OCI-LY3 (cell line): ENCODE data around the gene DTNA.

ENCODE experiments used
- H2AFZ ChIP-seq: fragments of 200-600, 300-600 bp; shearing (Covaris generic); 2 replicates; pipeline ENCODE4 v1.6.0; 2014; ENCODE audit warnings: antibody characterized with exemption, low read depth, low read length
- H3K27ac ChIP-seq: fragments of 200-600, 300-600 bp; sonication (generic); 2 replicates; pipeline ENCODE4 v1.5.1; 2014; ENCODE audit warnings: mild to moderate bottlenecking, low read length, moderate library complexity, mixed read lengths
- H3K27me3 ChIP-seq: fragments of 200-600, 300-600 bp; sonication (generic); 2 replicates; pipeline ENCODE4 v1.6.1; 2014; ENCODE audit warnings: low read depth, low read length, mixed read lengths
- H3K36me3 ChIP-seq: fragments of 200-600, 300-600 bp; sonication (generic); replicated peaks from 2 replicates; pipeline ENCODE3; 2014; ENCODE audit warnings: low read depth, low read length, mixed read lengths
- H3K4me1 ChIP-seq: fragments of 300-600, 200-600 bp; sonication (generic); 2 replicates; pipeline ENCODE4 v1.6.1; 2014; ENCODE audit warnings: low read length, mixed read lengths
- H3K4me2 ChIP-seq: fragments of 200-600, 300-600 bp; sonication (generic); 2 replicates; pipeline ENCODE4 v1.6.1; 2014; ENCODE audit warnings: low read length, mixed read lengths
- H3K4me3 ChIP-seq: fragments of 300-600, 200-600 bp; sonication (generic); 2 replicates; pipeline ENCODE4 v1.5.1; 2014; ENCODE audit warnings: antibody characterized with exemption, mild to moderate bottlenecking, low read length, moderate library complexity
- H3K79me2 ChIP-seq: fragments of 300-600, 200-600 bp; shearing (Covaris generic); 2 replicates; pipeline ENCODE4 v1.6.1; 2014; ENCODE audit warnings: mild to moderate bottlenecking, low read length, mixed read lengths
- H3K9ac ChIP-seq: fragments of 300-600, 200-600 bp; shearing (Covaris generic); 2 replicates; pipeline ENCODE4 v1.6.0; 2014; ENCODE audit warnings: mild to moderate bottlenecking, low read length, moderate library complexity
- H3K9me3 ChIP-seq: fragments of 200-600, 300-600 bp; shearing (Covaris generic); 2 replicates; pipeline ENCODE4 v1.6.1; 2014; ENCODE audit warnings: low read length, mixed read lengths; ENCODE audit not compliant: insufficient read depth
- H4K20me1 ChIP-seq: fragments of 200-600, 300-600 bp; sonication (generic); 2 replicates; pipeline ENCODE4 v1.6.1; 2016; ENCODE audit warnings: low read length, mixed read lengths; ENCODE audit not compliant: insufficient read depth
- EZH2phosphoT487 ChIP-seq: fragments of 200-600 bp; shearing (Covaris generic); IDR thresholded peaks from 2 replicates; pipeline ENCODE4 v1.6.1; 2018; ENCODE audit warnings: antibody characterized with exemption, mixed run types, low read depth
- TF ChIP-seq, protein P1 (sequence below): fragments of 200-600, 300-600 bp; sonication (generic); IDR thresholded peaks from 2 replicates; pipeline ENCODE4 v1.5.1; 2014; ENCODE audit warnings: antibody characterized with exemption, low read length, low read depth

The DTNA gene

DNA sequence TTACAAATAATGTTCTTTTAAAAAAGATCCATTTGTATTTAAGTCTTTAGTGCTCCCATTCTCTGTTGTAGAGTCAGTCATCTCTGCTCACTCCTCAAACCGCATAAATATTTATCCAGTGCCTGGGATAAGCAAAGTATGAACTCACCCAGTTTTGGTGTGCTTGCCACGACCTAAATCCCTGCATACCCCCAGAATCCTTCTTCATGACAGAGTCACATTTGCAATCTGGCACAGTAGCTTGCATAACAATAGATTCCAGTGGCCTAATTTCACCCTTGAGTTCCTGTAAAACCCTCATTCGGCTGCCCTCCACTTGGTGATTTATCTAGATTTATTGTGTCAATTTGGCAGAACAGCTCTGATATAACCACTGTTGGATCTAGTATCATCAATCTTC is 92.9 kb downstream of the DTNA start:
- H3K27ac ChIP-seq = no peak overlapping the region
- peaks cover 19% of the 10 kb centered on the region for H3K4me1 ChIP-seq
- no peaks in the 10 kb centered on the region for H4K20me1 ChIP-seq
- no peaks in the 10 kb centered on the region for H3K36me3 ChIP-seq
- no peaks in the 10 kb centered on the region for H3K9me3 ChIP-seq
- no peaks in the 10 kb centered on the region for H3K27me3 ChIP-seq
- H3K9ac ChIP-seq = no peak overlapping the region
- H2AFZ ChIP-seq = no peak overlapping the region
- no peak overlapping the region for H3K4me3 ChIP-seq
- no peak for TF ChIP-seq EZH2phosphoT487
- TF ChIP-seq, protein P1, sequence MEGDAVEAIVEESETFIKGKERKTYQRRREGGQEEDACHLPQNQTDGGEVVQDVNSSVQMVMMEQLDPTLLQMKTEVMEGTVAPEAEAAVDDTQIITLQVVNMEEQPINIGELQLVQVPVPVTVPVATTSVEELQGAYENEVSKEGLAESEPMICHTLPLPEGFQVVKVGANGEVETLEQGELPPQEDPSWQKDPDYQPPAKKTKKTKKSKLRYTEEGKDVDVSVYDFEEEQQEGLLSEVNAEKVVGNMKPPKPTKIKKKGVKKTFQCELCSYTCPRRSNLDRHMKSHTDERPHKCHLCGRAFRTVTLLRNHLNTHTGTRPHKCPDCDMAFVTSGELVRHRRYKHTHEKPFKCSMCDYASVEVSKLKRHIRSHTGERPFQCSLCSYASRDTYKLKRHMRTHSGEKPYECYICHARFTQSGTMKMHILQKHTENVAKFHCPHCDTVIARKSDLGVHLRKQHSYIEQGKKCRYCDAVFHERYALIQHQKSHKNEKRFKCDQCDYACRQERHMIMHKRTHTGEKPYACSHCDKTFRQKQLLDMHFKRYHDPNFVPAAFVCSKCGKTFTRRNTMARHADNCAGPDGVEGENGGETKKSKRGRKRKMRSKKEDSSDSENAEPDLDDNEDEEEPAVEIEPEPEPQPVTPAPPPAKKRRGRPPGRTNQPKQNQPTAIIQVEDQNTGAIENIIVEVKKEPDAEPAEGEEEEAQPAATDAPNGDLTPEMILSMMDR = no peak
- H3K4me2 ChIP-seq = no peak overlapping the region
- H3K79me2 ChIP-seq = no peaks in the 10 kb centered on the region

DNA sequence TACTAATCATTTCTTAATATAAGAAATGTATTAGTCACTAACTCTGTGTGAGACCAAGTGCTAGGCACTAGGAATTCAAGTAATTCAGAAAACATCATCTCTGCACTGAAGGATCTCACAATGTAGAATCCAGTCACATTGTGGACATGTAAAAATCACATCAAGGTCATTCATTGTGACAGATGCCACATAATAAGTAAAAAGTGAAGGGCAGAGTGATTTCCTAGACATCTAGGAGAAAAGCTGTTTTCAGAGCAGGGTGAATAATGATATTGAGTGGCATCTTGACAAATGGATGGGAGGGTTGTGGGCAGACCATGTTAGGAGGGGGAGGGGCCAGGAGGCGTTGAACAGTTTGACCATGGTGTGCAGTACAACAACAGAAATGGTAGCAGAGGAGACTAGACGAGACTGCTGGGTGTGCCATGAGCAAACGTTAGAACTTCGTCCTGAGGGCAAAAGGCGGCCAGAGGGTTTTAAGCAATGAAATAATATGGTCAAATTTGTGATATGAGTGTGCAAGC is 93.8 kb downstream of the DTNA start:
- Histone ChIP-seq H3K4me3 (no peak overlapping the region), H3K27me3 (no peaks in the 10 kb centered on the region), H3K27ac (no peak overlapping the region), H4K20me1 (no peaks in the 10 kb centered on the region), H3K4me2 (no peak overlapping the region), H2AFZ (no peak overlapping the region), H3K36me3 (no peaks in the 10 kb centered on the region), H3K79me2 (no peaks in the 10 kb centered on the region), H3K4me1 (peaks cover 12% of the 10 kb centered on the region), H3K9me3 (no peaks in the 10 kb centered on the region), H3K9ac (no peak overlapping the region)
- TF ChIP-seq EZH2phosphoT487 = no peak
- TF ChIP-seq, protein P1 = no peak

DNA sequence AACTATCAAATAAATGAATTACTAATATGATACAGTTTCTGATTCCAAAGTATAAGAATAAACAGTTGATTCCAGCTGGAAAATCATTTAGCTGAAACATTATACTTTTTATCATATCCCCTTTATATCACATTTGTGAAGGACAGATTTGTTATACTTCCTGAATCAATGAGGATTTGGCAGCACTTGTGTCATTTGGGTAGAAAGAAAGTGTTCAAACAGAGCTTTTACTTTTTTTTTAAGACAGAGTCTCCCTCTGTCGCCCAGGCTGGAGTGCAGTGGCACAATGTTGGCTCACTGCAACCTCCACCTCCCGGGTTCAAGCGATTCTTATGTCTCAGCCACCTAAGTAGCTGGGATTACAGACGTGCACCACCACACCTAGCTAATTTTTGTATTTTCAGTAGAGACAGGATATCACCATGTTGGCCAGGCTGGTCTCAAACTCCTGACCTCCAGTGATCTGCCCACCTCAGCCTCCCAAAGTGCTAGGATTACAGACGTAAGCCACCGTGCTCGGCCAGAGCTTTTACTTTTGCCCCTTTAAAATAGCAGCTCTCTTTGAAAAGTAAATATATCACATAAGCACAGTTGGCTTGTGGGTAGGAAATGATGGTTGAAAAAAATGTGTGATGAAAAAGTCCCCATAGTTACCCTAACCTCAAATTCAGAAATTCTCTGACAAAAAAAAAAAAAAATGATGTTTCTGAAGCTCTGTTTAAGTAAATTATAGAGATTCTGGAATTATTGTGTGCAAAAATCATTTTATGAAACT is 95.2 kb downstream of the DTNA start:
- Histone ChIP-seq H2AFZ (no peak overlapping the region), H3K4me3 (no peak overlapping the region), H3K4me1 (peaks cover 9% of the 10 kb centered on the region), H4K20me1 (no peaks in the 10 kb centered on the region), H3K4me2 (no peak overlapping the region), H3K36me3 (no peaks in the 10 kb centered on the region), H3K9ac (no peak overlapping the region), H3K79me2 (no peaks in the 10 kb centered on the region), H3K27me3 (no peaks in the 10 kb centered on the region), H3K9me3 (no peaks in the 10 kb centered on the region), H3K27ac (no peak overlapping the region)
- no peak for TF ChIP-seq EZH2phosphoT487
- TF ChIP-seq, protein P1 = no peak

DNA sequence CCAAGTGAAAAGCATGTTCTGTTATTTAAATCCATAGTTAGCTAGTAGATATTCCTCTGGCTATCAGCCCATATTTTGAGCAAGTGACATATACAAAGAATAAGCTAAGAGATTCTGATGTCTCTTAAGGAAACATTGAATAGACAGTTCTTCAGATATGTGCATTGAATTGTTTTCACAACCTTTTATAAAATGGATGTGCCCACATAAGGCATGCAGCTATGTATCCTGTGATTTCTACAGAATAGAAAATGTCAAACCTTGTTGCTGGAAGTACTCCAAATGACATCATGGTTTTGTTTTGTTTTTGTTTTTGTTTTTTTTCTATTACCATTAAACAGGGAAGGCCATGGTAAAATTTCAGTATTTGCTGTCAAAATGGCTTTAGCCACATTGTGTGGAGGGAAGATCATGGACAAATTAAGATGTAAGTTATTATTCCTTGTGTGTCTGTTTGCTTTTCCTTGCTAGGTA is 95.8 kb downstream of the DTNA start:
- H3K36me3 ChIP-seq = no peaks in the 10 kb centered on the region
- H3K27me3 ChIP-seq = no peaks in the 10 kb centered on the region
- no peaks in the 10 kb centered on the region for H3K9me3 ChIP-seq

More for the DNA sequence above, 95.8 kb downstream of the DTNA start:
- no peak overlapping the region for H2AFZ ChIP-seq
- no peak overlapping the region for H3K27ac ChIP-seq
- no peak overlapping the region for H3K4me2 ChIP-seq
- TF ChIP-seq, protein P1 = no peak
- no peak for TF ChIP-seq EZH2phosphoT487
- no peaks in the 10 kb centered on the region for H4K20me1 ChIP-seq
- no peaks in the 10 kb centered on the region for H3K79me2 ChIP-seq
- H3K9ac ChIP-seq = no peak overlapping the region
- H3K4me1 ChIP-seq = peaks cover 3% of the 10 kb centered on the region
- H3K4me3 ChIP-seq = no peak overlapping the region
